AG04450 (cell line): ENCODE data around the gene SEPTIN7. TPM values are rescaled to one million over a fixed set of nuclear protein-coding genes. Genes with fewer than 3 reads are reported as not detected.
"Not testable (repeated sequence)": the region's sequence is repeated elsewhere in the genome, so short reads cannot be mapped to it uniquely, and the experiment has no call there.

ENCODE experiments used
- CTCF ChIA-PET: fragments of 300-600, 350-600 bp; formaldehyde crosslinking; extraction: SDS; loops from one replicate; lab custom pipeline; 2022; ENCODE audit warnings: antibody characterized with exemption, inconsistent platforms; lab: Charles Lee
- POLR2A ChIA-PET: fragments of 350-600 bp; formaldehyde crosslinking; extraction: SDS; loops from one replicate; lab custom pipeline; 2021; ENCODE audit warnings: antibody characterized with exemption, inconsistent platforms; lab: Yijun Ruan, JAX
- DNase-seq: peaks from one replicate; pipeline ENCODE4 v3.0.0-alpha.2; 2011; ENCODE audit warnings: low read depth, low spot score
- H3K27ac ChIP-seq: one replicate; pipeline ENCODE4 v1.5.1; 2012; ENCODE audit warnings: low read depth, low read length, control low read depth
- H3K27me3 ChIP-seq: one replicate; pipeline ENCODE4 v1.6.0; 2012; ENCODE audit warnings: low read length; ENCODE audit not compliant: control insufficient read depth, insufficient read depth
- H3K4me3 ChIP-seq: 2 replicates; pipeline ENCODE4 v1.5.1; 2011; ENCODE audit warnings: mild to moderate bottlenecking, low read depth, low read length, control low read depth
- H3K9me3 ChIP-seq: 2 replicates; pipeline ENCODE4 v1.5.1; 2012; ENCODE audit warnings: low read length; ENCODE audit not compliant: control insufficient read depth, insufficient read depth
- CTCF ChIP-seq: IDR thresholded peaks from 2 replicates; pipeline ENCODE4 v1.5.1; 2011; ENCODE audit warnings: low read depth, low read length, control low read depth, inconsistent platforms
- polyA plus RNA-seq: library from polyadenylated mRNA; depleted of rRNA; stranded (reverse); fragments of >200 nt; gene quantifications from 2 replicates; pipeline ENCODE4 v1.2.3, GENCODE V29; 2011

Gene SEPTIN7
- polyA plus RNA-seq, 1 experiment = 428 TPM

DNA sequence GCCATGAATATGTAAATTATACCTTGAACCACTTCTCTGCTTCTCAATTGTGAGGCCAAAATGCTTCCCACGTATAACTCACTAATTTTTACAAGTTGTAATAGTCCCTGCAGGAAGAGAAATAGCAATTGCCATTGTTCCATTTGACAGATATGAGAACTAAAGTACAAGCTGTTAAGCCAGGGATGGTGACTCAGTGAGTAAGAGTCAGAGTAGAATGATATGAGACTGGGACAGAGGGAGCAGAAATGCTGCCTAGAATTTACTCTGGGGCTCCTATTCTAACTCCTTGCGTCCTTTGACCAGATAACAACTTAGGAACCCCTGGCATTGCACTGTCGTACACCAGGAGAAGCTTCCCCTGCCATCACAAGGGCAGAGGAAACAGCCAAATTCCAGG, 45.1 kb upstream of the SEPTIN7 start:
- CTCF ChIA-PET = no interaction called here
- H3K27ac ChIP-seq = no peak overlapping the region
- no peak for TF ChIP-seq CTCF
- no peak for DNase-seq
- no peaks in the 10 kb centered on the region for H3K27me3 ChIP-seq
- H3K4me3 ChIP-seq = no peak overlapping the region
- no peaks in the 10 kb centered on the region for H3K9me3 ChIP-seq
- POLR2A ChIA-PET = no interaction called here

DNA sequence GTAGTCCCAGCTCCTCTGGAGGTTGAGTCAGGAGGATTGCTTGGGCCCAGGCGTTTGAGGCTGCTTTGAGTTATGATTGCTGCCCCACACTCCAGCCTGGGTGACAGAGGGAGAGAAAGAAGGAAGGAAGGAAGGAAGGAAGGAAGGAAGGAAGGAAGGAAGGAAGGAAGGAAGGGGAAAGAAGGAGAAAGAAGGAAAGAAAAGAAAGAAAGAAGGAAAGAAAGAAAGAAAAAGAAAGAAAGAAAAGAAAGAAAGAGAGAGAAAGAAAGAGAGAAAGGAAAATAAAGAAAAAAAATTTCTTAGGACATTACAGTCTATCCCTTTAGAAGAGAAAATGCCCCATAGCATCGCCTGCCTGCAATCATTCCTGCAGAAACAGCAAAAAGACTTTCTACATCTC, 44.4 kb upstream of the SEPTIN7 start:
- H3K27ac ChIP-seq, H3K27me3 ChIP-seq, H3K4me3 ChIP-seq, H3K9me3 ChIP-seq, POLR2A ChIA-PET, DNase-seq: not testable (repeated sequence)
- CTCF ChIA-PET = interaction anchor here (1.4 kb wide), 1 partner anchor 45 kb away, joined by 3 read pairs; the partner anchor contains the start of gene SEPTIN7

DNA sequence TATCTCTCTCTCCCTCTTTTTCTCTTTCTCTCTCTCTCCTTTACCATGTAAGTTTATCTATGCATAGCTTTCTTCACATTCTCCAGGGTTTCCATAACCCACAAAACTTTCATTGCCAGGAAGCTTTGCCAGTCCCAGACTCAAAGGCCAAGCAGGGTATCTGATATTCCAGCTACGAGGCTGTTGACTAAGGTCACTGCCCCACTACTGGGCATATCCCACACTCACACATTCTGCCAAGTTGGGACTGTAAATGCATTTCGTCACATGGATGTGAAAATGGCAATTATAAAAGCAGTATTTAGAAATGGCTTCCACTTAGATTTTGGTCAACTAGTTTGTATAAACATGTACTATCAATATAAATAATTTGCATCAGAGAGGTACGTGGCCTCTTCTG, 43.3 kb upstream of the SEPTIN7 start:
- no peak overlapping the region for H3K4me3 ChIP-seq
- CTCF ChIA-PET = interaction anchor here (1.4 kb wide), 1 partner anchor 44 kb away, joined by 3 read pairs; the partner anchor contains the start of gene SEPTIN7
- H3K27me3 ChIP-seq = no peaks in the 10 kb centered on the region
- DNase-seq = no peak
- TF ChIP-seq CTCF = no peak
- H3K9me3 ChIP-seq = no peaks in the 10 kb centered on the region
- no peak overlapping the region for H3K27ac ChIP-seq
- POLR2A ChIA-PET = no interaction called here

DNA sequence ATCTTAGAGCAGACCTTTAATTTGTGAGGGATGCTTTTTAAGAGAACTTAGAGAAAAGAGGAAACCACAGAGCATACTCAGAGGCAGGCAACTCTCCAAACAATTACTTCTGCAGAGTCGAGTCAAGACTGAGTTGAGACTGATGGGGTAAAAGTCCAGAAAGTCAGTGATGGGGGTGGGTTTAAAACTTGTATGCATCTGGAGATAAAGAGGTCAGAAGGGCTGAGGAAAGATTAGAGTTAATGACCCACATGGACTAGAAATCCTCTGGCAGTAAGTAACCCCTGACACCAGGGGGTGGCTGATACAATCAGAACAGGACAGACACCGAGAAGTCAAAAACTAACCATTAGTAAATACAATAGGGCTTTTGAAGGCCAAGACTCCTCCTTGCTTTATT, 42.4 kb upstream of the SEPTIN7 start:
- H3K27me3 ChIP-seq = no peaks in the 10 kb centered on the region
- H3K27ac ChIP-seq = no peak overlapping the region
- H3K9me3 ChIP-seq = no peaks in the 10 kb centered on the region
- no peak for TF ChIP-seq CTCF
- no peak for DNase-seq
- ChIA-PET POLR2A (no interaction called here), CTCF (no interaction called here)
- H3K4me3 ChIP-seq = no peak overlapping the region

DNA sequence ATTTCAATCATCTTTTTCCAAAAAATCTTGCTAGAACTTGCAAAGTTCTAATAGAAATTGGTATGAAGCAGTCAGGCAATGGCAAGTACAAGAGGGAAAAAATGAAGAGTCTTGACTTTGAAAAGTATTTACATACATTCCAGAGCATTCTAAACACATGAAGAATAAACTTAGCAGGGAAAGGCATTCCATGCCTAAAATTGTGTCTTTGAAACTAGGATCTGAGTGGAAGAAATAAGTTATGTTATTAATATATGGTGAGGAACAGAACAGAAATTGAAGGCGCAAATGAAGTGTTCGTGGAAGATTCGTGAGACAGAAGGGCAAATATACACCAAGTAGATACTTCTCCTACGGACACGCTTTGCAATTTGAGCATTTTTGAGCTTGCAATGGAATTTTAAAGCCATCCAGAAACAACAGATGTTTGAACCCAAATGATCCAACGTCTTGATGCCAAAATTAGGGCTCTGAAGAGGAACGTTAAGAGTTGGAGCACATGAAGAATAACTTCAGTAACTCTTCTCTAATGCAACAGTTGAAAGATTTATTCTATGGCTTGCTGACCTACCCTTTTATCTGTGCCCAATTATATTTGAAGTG, 40.6 kb upstream of the SEPTIN7 start:
- Histone ChIP-seq H3K9me3 (no peaks in the 10 kb centered on the region), H3K27me3 (no peaks in the 10 kb centered on the region), H3K27ac (no peak overlapping the region), H3K4me3 (no peak overlapping the region)
- ChIA-PET CTCF (interaction anchor here (1.3 kb wide), 1 partner anchor 51 kb away, joined by 4 read pairs; no protein-coding TSS in a partner anchor), POLR2A (no interaction called here)
- TF ChIP-seq CTCF = no peak
- no peak for DNase-seq
